Large intestine (tissue), 3 donors: ENCODE data around the gene HSPD1. TPM values are rescaled to one million over a fixed set of nuclear protein-coding genes. Genes with fewer than 3 reads are reported as not detected.

ENCODE experiments used
- DNase-seq, 2 donors: peaks; one replicate each; pipeline versions ENCODE4 v3.0.0 to v3.0.0-alpha.2; 2013
- H3K27ac ChIP-seq: one replicate; pipeline ENCODE4 v1.5.1; 2013; ENCODE audit warnings: low read length
- H3K27me3 ChIP-seq: 2 replicates; pipeline ENCODE4 v1.6.1; 2013; ENCODE audit warnings: low read length; ENCODE audit not compliant: control insufficient read depth, insufficient read depth
- H3K36me3 ChIP-seq: 2 replicates; pipeline ENCODE4 v1.6.1; 2013; ENCODE audit warnings: low read length; ENCODE audit not compliant: control insufficient read depth, insufficient read depth
- H3K4me1 ChIP-seq: one replicate; pipeline ENCODE4 v1.6.1; 2013; ENCODE audit warnings: low read length; ENCODE audit not compliant: control insufficient read depth, insufficient read depth
- H3K4me3 ChIP-seq: one replicate; pipeline ENCODE4 v1.5.1; 2013; ENCODE audit warnings: low read length
- H3K9me3 ChIP-seq: one replicate; pipeline ENCODE4 v1.6.1; 2013; ENCODE audit warnings: mild to moderate bottlenecking, low read depth, low read length, moderate library complexity; ENCODE audit not compliant: control insufficient read depth
- WGBS: methylation state at CpG from one replicate; pipeline ENCODE4 v1.1.5; 2013; ENCODE audit warnings: low lambda C conversion rate; ENCODE audit not compliant: insufficient coverage; 5-methylcytosine and 5-hydroxymethylcytosine counted together
- polyA plus RNA-seq: library from polyadenylated mRNA; unstranded; fragments of 120-200 nt; gene quantifications from one replicate; pipeline ENCODE4 v1.2.1, GENCODE V29; 2013

The HSPD1 gene
- polyA plus RNA-seq, 1 donor, result 607 TPM

GRCh38 chr2:197450465-197450864 is 49.2 kb downstream of the HSPD1 start:
- no peak for DNase-seq
- WGBS, result no CpG with 5 or more reads among the region's 25 CpGs
- no peak overlapping the region for H3K4me3 ChIP-seq
- peaks cover 4% of the 10 kb centered on the region for H3K9me3 ChIP-seq
- no peaks in the 10 kb centered on the region for H3K27me3 ChIP-seq
- peaks cover 6% of the 10 kb centered on the region for H3K4me1 ChIP-seq
- H3K36me3 ChIP-seq, result no peaks in the 10 kb centered on the region
- no peak overlapping the region for H3K27ac ChIP-seq

DNA sequence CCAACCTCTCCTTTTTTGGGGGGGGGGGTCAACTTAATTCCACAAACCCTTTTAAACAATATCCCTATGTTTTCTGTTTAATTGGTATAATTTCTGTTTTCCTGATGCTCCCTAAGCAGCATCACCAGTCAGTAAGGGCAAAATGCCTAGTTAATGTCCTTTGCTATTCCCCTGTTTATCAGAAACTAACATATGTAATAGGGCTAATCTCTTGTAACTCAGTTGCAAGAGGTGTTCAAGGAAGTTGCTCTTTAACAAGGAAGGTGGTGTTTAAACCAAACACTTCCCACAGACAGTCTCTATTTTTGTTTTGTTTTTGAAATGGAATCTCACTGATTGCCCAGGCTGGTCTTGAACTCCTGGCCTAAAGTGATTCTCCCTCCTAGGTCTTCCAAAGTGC is 52.8 kb downstream of the HSPD1 start:
- H3K4me3 ChIP-seq, result no peak overlapping the region
- no peaks in the 10 kb centered on the region for H3K4me1 ChIP-seq
- H3K27ac ChIP-seq, result no peak overlapping the region
- no peaks in the 10 kb centered on the region for H3K36me3 ChIP-seq
- no peak for DNase-seq
- peaks cover 4% of the 10 kb centered on the region for H3K9me3 ChIP-seq
- H3K27me3 ChIP-seq, result no peaks in the 10 kb centered on the region

GRCh38 chr2:197445746-197446145 is 53.9 kb downstream of the HSPD1 start:
- no peak for DNase-seq
- Histone ChIP-seq H3K4me3 (no peak overlapping the region), H3K27ac (no peak overlapping the region), H3K27me3 (no peaks in the 10 kb centered on the region), H3K9me3 (peaks cover 4% of the 10 kb centered on the region), H3K4me1 (no peaks in the 10 kb centered on the region), H3K36me3 (no peaks in the 10 kb centered on the region)
- WGBS, result no CpG with 5 or more reads among the region's 1 CpG

- WGBS, result no CpG with 5 or more reads among the region's 5 CpGs
- Histone ChIP-seq H3K27me3 (no peaks in the 10 kb centered on the region), H3K9me3 (no peaks in the 10 kb centered on the region), H3K36me3 (no peaks in the 10 kb centered on the region), H3K4me1 (no peaks in the 10 kb centered on the region), H3K27ac (no peak overlapping the region), H3K4me3 (no peak overlapping the region)
- DNase-seq, result no peak
Observed at GRCh38 chr2:197442857-197443256, 56.8 kb downstream of the HSPD1 start.

- H3K9me3 ChIP-seq, result no peaks in the 10 kb centered on the region
- no CpG with 5 or more reads among the region's 2 CpGs for WGBS
- peaks cover 8% of the 10 kb centered on the region for H3K4me1 ChIP-seq
- H3K4me3 ChIP-seq, result no peak overlapping the region
- no peaks in the 10 kb centered on the region for H3K27me3 ChIP-seq
- no peaks in the 10 kb centered on the region for H3K36me3 ChIP-seq
- no peak overlapping the region for H3K27ac ChIP-seq
- DNase-seq, result no peak
Observed at GRCh38 chr2:197437380-197437779, 62.3 kb downstream of the HSPD1 start.

Other genes with a start within 250 kb of the HSPD1 start
- gene ANKRD44, start 189.1 kb downstream of the HSPD1 start, polyA plus RNA-seq, result 8.4 TPM
- 347 TPM for gene SF3B1, start 64.8 kb downstream of the HSPD1 start, polyA plus RNA-seq
- gene COQ10B, start 46.3 kb downstream of the HSPD1 start, polyA plus RNA-seq, result 15.2 TPM
- 268 TPM for gene HSPE1, start 539 bp upstream of the HSPD1 start, polyA plus RNA-seq
- 36.6 TPM for gene MOB4, start 16.2 kb upstream of the HSPD1 start, polyA plus RNA-seq
- 4.5 TPM for gene RFTN2, start 175.7 kb upstream of the HSPD1 start, polyA plus RNA-seq
- gene MARS2, start 205.5 kb upstream of the HSPD1 start, polyA plus RNA-seq, result 8.9 TPM